ENCODE results near the gene MRC2.

MRC2 gene

GRCh38 chr17:62665599-62665998 lies 38.1 kb downstream of the MRC2 start:
- no peak for DNase-seq

- DNase-seq = no peak
Measured at GRCh38 chr17:62666061-62666800, 38.8 kb downstream of the MRC2 start.

- no peak for DNase-seq
Measured at GRCh38 chr17:62666801-62667591, 39.5 kb downstream of the MRC2 start.

DNA sequence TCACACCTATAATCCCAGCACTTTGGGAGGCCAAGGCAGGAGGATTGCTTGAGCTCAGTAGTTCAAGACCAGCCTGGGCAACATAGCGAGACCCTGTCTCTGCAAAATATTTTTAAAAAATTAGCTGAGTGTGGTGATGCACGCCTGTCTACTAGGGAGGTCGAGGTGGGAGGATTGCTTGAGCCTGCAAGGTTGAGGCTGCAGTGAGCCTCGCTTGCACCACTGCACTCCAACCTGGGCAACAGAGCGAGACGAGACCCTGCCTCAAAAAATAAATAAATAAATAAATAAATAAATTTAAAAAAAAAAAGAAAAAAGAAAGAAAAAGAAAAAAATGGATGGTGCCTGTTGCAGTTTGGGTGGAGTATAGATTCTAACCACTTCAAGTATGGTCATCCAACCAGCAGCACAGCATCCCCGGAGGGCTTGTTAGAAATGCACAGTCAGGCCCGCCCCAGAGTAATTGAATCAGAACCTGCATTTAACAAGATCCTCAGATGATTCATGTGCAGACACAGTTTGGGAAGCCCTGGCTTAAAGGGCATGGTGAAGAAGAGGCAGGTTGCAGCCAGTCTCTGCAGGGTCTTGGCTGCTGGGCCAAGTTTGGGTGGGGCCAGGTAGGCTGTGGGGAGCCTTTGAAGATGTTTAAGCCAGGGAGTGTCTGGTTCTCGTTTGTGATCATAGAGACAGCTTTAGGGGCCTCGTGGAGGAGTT lies 40.8 kb downstream of the MRC2 start:
- no peak for DNase-seq

DNA sequence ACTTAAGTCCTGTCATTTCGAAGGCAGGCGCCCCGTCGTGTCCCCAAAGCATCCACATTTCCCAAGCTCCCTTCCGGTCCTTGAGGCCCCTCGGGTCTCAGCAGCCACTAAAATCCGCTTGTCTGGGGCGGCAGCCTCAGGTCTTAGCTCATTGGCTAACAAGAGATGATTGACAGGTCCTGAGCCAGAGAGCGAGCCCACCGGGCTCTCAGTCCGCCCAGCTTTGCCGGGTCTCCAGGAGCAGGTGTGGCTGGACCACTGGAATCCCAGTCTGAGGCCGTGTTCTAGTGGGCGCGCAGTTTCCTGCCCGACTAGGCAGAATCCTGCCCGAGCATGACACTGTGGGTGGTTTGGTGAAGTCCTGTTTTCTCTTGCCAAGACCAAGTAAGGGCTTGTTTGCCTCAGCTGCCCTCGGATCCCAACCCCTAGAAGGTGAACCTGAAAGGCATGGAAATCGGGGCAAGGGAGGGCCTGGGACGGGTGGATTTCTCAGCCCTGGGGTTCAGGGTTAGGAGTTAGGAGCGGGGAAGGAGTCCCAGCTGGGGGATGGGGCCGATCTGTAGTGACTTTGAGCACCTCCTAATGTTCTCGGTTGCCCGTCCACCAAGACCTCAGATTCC lies 42.8 kb downstream of the MRC2 start:
- no peak for DNase-seq

DNA sequence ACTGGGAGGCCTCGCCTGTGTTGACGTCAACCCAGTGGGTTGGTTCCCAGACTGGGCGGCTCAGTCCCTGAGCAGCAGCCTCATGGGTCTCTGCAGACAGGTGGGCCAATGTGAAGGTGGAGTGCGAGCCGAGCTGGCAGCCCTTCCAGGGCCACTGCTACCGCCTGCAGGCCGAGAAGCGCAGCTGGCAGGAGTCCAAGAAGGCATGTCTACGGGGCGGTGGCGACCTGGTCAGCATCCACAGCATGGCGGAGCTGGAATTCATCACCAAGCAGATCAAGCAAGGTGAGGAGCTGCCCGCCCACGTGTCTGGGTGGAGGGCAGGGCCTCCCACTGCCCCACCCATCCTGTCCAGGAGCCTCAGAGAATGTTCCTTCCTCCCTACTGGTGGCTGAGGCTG lies 44.1 kb downstream of the MRC2 start:
- no peak for DNase-seq

DNA sequence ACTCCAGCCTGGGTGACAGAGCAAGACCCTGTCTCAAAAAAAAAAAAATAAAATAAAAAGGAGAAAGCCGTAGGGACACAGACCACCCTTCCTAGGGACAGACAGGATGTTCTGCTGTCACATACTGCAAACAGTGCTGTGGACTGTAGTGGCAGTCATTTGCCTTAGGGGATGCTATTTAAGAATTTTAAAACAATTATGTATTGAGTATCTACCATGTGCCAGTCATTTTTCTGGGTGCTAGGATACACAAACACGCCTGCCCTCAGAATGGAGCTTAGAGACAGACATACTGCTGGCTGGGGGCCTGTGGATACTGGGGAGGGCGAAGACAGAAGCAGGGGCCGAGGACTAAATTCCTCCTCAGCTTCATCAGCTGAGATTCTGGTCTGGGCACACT lies 45.5 kb downstream of the MRC2 start:
- DNase-seq = no peak

GRCh38 chr17:62673614-62674362 lies 46.3 kb downstream of the MRC2 start:
- DNase-seq = no peak

GRCh38 chr17:62674363-62674739 lies 46.9 kb downstream of the MRC2 start:
- no peak for DNase-seq

DNA sequence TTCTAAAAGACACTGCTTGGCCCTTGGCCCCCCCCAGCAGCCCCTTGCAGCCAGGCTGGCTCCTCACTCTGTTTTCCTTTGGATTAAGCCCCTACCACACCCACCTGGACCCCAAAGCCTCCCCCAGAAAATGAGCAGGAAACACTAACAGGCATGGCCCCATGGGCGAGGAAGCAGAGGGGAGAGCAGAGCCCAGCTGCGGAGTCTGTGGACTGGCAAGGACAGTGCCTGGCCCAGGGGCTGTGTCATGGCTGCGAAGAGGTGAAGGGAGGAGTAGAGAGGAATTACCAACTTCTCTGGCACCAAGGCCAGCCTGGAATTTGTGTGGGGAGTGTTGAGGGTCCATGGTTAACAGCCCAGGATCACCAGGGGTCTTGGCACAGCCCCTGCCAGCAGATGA lies 47.4 kb downstream of the MRC2 start:
- no peak for DNase-seq

DNA sequence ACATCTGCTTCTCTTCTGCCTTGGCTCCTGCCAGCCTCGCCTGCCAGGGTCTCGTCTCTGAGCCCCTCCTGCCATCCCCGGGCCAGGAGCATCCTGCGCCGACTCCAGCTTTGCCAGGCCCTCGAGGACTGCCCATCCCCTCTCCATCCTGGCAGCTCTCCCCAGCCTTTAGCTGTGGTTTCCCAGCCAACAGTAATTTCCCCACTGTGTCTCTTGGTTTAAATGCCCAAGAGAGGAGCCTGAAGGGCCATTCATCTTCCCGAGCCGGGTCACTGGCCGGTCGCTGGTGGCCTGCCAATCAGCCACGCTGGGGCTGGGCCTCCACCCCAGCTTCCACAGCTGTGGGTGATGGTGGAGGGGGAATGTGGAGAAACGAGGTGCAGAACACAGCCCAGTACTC lies 47.8 kb downstream of the MRC2 start:
- no peak for DNase-seq

GRCh38 chr17:62675701-62676100 lies 48.2 kb downstream of the MRC2 start:
- DNase-seq = no peak

DNA sequence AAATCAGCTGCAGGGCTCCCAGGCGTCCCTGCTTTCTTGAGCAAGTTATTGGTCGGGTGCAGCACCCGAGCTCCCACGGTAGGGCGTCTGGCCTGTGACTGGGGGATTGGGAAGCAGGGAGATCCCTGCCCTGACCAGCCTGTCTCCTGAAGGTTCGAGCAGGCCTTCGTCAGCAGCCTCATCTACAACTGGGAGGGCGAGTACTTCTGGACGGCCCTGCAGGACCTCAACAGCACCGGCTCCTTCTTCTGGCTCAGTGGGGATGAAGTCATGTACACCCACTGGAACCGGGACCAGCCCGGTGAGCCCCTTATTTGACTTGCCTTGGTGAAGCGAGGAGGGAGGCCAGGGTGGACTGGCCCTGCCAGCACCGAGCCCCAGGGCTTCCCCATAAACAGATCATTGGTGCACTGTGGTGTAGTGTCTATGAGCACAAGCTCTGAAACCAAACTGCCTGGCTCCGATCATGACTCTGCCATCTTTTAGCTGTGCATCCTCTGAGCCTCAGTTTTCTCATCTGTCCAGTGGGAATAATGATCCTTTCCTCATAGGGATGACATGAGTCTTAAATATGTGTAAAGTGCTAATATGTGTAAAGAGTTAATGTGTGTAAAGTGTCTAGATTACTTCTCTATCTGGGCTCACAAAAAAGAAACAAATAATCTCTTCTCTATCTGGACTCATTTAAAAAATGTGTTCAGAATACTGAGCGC lies 48.9 kb downstream of the MRC2 start:
- no peak for DNase-seq

DNA sequence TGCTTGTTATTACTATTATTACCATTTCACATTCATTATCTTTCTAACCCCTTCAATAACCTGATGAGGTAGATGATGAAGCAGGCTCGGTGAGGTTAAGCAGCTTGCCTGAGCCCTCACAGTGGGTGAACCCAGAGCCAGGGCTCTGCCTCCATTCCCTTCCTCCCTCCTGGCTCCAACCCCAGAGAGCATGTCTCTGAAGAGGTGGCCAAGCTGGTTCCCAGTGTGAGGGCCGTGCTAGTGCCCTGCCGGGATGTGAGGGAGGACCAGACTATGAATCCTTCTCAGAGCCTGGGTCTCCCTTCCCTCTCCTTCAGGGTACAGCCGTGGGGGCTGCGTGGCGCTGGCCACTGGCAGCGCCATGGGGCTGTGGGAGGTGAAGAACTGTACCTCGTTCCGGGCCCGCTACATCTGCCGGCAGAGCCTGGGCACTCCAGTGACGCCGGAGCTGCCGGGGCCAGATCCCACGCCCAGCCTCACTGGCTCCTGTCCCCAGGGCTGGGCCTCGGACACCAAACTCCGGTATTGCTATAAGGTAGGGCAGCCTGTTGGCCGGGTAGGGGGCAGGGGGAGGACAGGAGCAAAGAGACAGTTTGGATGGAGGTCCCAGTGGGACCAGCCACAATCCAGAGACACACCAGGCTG lies 49.6 kb downstream of the MRC2 start:
- DNase-seq = no peak

DNA sequence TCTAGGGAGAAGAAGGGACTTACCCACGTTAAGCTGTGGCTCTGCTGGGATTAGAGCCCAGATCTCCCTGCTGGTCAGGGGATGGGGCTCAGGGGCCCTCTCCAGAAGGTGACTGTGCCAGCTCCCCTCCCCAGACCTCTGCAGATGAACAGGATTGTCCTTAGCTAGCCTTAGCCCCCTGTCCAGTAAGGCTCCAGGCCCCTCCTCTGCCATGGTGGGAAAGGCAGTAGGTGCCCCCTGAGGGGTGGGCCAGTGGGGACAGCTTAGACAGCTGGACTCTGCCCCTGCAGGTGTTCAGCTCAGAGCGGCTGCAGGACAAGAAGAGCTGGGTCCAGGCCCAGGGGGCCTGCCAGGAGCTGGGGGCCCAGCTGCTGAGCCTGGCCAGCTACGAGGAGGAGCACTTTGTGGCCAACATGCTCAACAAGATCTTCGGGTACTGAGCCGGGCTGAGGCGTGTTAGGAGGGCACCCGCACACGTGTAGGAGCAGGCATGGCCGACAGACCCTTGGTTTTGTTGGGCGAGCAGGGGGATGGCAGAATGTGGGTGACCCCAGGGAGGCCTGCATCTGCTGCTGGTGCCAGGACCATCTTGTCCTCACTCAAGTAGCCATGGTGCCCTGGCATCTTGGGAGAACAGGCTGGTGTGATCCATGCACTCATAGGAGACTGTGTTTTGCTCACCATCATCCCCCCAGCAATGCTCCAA lies 50.9 kb downstream of the MRC2 start:
- DNase-seq = no peak

DNA sequence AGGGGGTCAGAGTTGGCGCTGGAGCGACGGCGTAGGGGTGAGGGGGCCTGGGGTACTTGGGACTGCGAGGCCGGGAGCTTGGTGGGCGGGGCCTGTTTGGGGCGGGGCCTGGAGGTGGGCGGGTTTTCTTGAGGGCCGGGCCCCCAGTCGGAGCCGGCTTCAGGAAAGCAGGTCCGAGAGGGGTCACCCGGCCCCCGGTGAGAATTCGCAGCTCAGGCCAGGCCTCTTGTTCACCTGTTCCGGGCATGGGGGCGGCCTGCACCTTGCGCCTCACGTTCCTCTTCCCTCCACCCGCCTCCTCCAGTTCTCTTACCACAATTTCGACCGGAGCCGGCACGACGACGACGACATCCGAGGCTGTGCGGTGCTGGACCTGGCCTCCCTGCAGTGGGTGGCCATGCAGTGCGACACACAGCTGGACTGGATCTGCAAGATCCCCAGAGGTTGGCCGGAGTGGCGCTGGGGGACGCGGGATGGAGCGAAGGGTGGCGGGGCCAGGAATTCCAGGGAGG lies 52.5 kb downstream of the MRC2 start:
- no peak for DNase-seq

DNA sequence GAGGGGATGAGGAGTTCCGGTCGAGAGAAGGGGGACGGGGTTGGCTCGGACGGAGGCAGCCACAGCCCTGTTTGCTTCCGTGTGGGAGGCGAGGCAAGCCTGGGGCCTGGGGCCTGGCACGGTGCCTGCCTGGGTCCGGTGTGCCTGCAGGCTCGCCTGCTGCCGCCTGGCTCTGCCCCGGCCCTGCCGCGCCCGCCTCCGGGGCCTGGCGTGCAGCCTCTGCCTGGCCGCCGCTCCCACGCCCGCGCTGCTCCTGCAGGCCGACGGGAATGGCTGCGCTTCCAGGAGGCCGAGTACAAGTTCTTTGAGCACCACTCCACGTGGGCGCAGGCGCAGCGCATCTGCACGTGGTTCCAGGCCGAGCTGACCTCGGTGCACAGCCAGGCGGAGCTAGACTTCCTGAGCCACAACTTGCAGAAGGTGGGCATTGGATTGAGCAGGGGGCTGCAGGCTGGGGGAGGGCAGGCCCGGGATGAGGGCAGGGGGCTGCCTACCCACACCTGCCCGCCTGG lies 53.1 kb downstream of the MRC2 start:
- no peak for DNase-seq

DNA sequence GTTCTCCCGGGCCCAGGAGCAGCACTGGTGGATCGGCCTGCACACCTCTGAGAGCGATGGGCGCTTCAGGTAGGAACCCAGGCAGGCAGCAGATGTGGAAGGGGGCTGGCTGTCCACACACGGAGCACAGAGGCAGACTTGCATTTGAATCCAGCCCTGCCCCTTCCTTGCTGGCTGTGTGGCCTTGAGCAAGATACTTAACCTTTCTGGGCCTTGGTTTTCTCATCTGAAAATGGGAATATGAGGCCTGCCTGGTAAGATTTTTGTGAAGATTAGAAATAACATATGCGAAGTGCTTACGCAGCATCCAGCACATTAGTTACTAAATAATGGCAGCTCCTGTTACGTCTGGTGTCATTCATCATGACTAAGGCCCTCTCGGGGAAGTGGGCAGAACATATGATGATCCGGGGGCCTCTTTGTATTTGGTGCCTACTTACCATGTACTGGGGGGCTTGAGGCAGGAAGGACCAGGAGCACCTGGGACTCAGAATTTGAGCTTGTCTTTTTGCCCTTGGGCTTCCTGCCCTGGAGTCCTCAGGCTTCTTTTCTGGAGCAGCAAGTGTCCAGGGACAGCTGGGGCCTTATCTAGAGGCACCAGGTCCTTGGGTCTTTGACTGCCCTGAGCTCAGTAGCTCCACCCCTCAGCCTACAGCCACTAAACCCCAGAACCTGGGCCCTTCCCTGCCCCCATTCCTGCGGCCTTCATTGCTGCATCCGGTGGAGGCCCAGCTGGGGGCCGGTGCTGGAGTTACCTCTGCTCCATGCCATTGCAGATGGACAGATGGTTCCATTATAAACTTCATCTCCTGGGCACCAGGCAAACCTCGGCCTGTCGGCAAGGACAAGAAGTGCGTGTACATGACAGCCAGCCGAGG lies 53.8 kb downstream of the MRC2 start:
- no peak for DNase-seq

GRCh38 chr17:62681939-62682381 lies 54.5 kb downstream of the MRC2 start:
- DNase-seq = no peak
